ENCODE results near the gene CDKL1.

Gene CDKL1

GRCh38 chr14:50396631-50397389 is at the start of gene CDKL1:
Gene CDKL1 (minus strand): TSS chr14:50396881. CDS start chr14:50395868, 1,013 bp downstream.
- peaks cover 14% of the 10 kb centered on the region for H3K4me1 Mint-ChIP-seq
- H3K9me3 Mint-ChIP-seq: no peaks in the 10 kb centered on the region
- DNase-seq (ENCODE audit: low spot score in 2 of 2) (peak; percentile 32 to 69), ATAC-seq (peak; percentile 84)
- peak within 1 kb of the TSS; percentile 69 for H3K27ac Mint-ChIP-seq
- H3K4me3 Mint-ChIP-seq: peak within 1 kb of the TSS; percentile 71
- no peaks in the 10 kb centered on the region for H3K36me3 Mint-ChIP-seq

GRCh38 chr14:50434528-50434927 is 37.8 kb upstream of the CDKL1 start:
- Mint-ChIP-seq H3K9me3 (peaks cover 3% of the 10 kb centered on the region), H3K27ac (no peak overlapping the region), H3K4me1 (no peaks in the 10 kb centered on the region), H3K36me3 (peaks cover 60% of the 10 kb centered on the region), H3K4me3 (no peak overlapping the region)
- DNase-seq (ENCODE audit: low spot score in 2 of 2) (no peak), ATAC-seq (no peak)

- no peak for DNase-seq (ENCODE audit: low spot score in 2 of 2)
- Mint-ChIP-seq H3K9me3 (peaks cover under 1% of the 10 kb centered on the region), H3K36me3 (peaks cover 61% of the 10 kb centered on the region), H3K27ac (no peak overlapping the region), H3K4me1 (no peaks in the 10 kb centered on the region), H3K4me3 (no peak overlapping the region)
- no peak for ATAC-seq
These were observed 35.5 kb upstream of the CDKL1 start for GRCh38 chr14:50432131-50432530.

- no peak overlapping the region for H3K4me3 Mint-ChIP-seq
- H3K36me3 Mint-ChIP-seq: peaks cover 72% of the 10 kb centered on the region
- no peaks in the 10 kb centered on the region for H3K4me1 Mint-ChIP-seq
- DNase-seq (ENCODE audit: low spot score in 2 of 2) (no peak), ATAC-seq (no peak)
- no peaks in the 10 kb centered on the region for H3K9me3 Mint-ChIP-seq
- no peak overlapping the region for H3K27ac Mint-ChIP-seq
These were observed 29.1 kb upstream of the CDKL1 start for GRCh38 chr14:50425816-50426215.

GRCh38 chr14:50425105-50425504 is 28.4 kb upstream of the CDKL1 start:
- H3K36me3 Mint-ChIP-seq: peaks cover 79% of the 10 kb centered on the region
- no peaks in the 10 kb centered on the region for H3K9me3 Mint-ChIP-seq
- no peaks in the 10 kb centered on the region for H3K4me1 Mint-ChIP-seq
- no peak overlapping the region for H3K4me3 Mint-ChIP-seq
- no peak for DNase-seq (ENCODE audit: low spot score in 2 of 2)
- H3K27ac Mint-ChIP-seq: no peak overlapping the region
- ATAC-seq: no peak

GRCh38 chr14:50423529-50423928 is 26.8 kb upstream of the CDKL1 start:
- DNase-seq (ENCODE audit: low spot score in 2 of 2) (no peak), ATAC-seq (no peak)
- H3K4me3 Mint-ChIP-seq: no peak overlapping the region
- no peak overlapping the region for H3K27ac Mint-ChIP-seq
- H3K9me3 Mint-ChIP-seq: no peaks in the 10 kb centered on the region
- no peaks in the 10 kb centered on the region for H3K4me1 Mint-ChIP-seq
- H3K36me3 Mint-ChIP-seq: peaks cover 83% of the 10 kb centered on the region

GRCh38 chr14:50421499-50421898 is 24.8 kb upstream of the CDKL1 start:
- no peaks in the 10 kb centered on the region for H3K4me1 Mint-ChIP-seq
- ATAC-seq: no peak
- no peak overlapping the region for H3K4me3 Mint-ChIP-seq
- H3K27ac Mint-ChIP-seq: no peak overlapping the region
- H3K36me3 Mint-ChIP-seq: peaks cover 84% of the 10 kb centered on the region
- DNase-seq (ENCODE audit: low spot score in 2 of 2): no peak
- no peaks in the 10 kb centered on the region for H3K9me3 Mint-ChIP-seq

GRCh38 chr14:50417853-50418252 is 21.2 kb upstream of the CDKL1 start:
- H3K4me3 Mint-ChIP-seq: no peak overlapping the region
- peaks cover 2% of the 10 kb centered on the region for H3K9me3 Mint-ChIP-seq
- no peak for ATAC-seq
- peaks cover 61% of the 10 kb centered on the region for H3K36me3 Mint-ChIP-seq
- no peak overlapping the region for H3K27ac Mint-ChIP-seq
- no peaks in the 10 kb centered on the region for H3K4me1 Mint-ChIP-seq
- DNase-seq (ENCODE audit: low spot score in 2 of 2): no peak

- H3K9me3 Mint-ChIP-seq: peaks cover 7% of the 10 kb centered on the region
- H3K27ac Mint-ChIP-seq: no peak overlapping the region
- no peak for DNase-seq (ENCODE audit: low spot score in 2 of 2)
- H3K36me3 Mint-ChIP-seq: no peaks in the 10 kb centered on the region
- H3K4me1 Mint-ChIP-seq: no peaks in the 10 kb centered on the region
- H3K4me3 Mint-ChIP-seq: no peak overlapping the region
- ATAC-seq: no peak
These were observed 14.2 kb upstream of the CDKL1 start for GRCh38 chr14:50410921-50411320.

GRCh38 chr14:50410071-50410470 is 13.4 kb upstream of the CDKL1 start:
- no peak overlapping the region for H3K27ac Mint-ChIP-seq
- no peaks in the 10 kb centered on the region for H3K36me3 Mint-ChIP-seq
- H3K9me3 Mint-ChIP-seq: peaks cover 7% of the 10 kb centered on the region
- no peak overlapping the region for H3K4me3 Mint-ChIP-seq
- DNase-seq (ENCODE audit: low spot score in 2 of 2): no peak
- no peak for ATAC-seq
- no peaks in the 10 kb centered on the region for H3K4me1 Mint-ChIP-seq

GRCh38 chr14:50407111-50407812 is 10.6 kb upstream of the CDKL1 start:
- Mint-ChIP-seq H3K4me3 (no peak overlapping the region), H3K4me1 (no peaks in the 10 kb centered on the region), H3K9me3 (peaks cover 4% of the 10 kb centered on the region), H3K27ac (no peak overlapping the region), H3K36me3 (no peaks in the 10 kb centered on the region)
- ATAC-seq: no peak
- no peak for DNase-seq (ENCODE audit: low spot score in 2 of 2)

- H3K36me3 Mint-ChIP-seq: no peaks in the 10 kb centered on the region
- no peak overlapping the region for H3K27ac Mint-ChIP-seq
- no peaks in the 10 kb centered on the region for H3K4me1 Mint-ChIP-seq
- ATAC-seq (no peak), DNase-seq (ENCODE audit: low spot score in 2 of 2) (no peak)
- H3K4me3 Mint-ChIP-seq: no peak overlapping the region
- H3K9me3 Mint-ChIP-seq: peaks cover 4% of the 10 kb centered on the region
These were observed 6.7 kb upstream of the CDKL1 start for GRCh38 chr14:50403419-50403818.

- no peak overlapping the region for H3K4me3 Mint-ChIP-seq
- peak overlapping the region; percentile 71 for H3K27ac Mint-ChIP-seq
- H3K9me3 Mint-ChIP-seq: peaks cover 4% of the 10 kb centered on the region
- H3K4me1 Mint-ChIP-seq: no peaks in the 10 kb centered on the region
- ATAC-seq (no peak), DNase-seq (ENCODE audit: low spot score in 2 of 2) (no peak)
- no peaks in the 10 kb centered on the region for H3K36me3 Mint-ChIP-seq
These were observed 6.3 kb upstream of the CDKL1 start for GRCh38 chr14:50402965-50403364.

- DNase-seq (ENCODE audit: low spot score in 2 of 2) (no peak), ATAC-seq (no peak)
- H3K4me3 Mint-ChIP-seq: no peak overlapping the region
- H3K27ac Mint-ChIP-seq: no peak overlapping the region
- peaks cover 14% of the 10 kb centered on the region for H3K4me1 Mint-ChIP-seq
- no peaks in the 10 kb centered on the region for H3K9me3 Mint-ChIP-seq
- no peaks in the 10 kb centered on the region for H3K36me3 Mint-ChIP-seq
These were observed 3.8 kb upstream of the CDKL1 start for GRCh38 chr14:50400461-50400860.

GRCh38 chr14:50399251-50400032 is 2.8 kb upstream of the CDKL1 start:
- no peaks in the 10 kb centered on the region for H3K9me3 Mint-ChIP-seq
- DNase-seq (ENCODE audit: low spot score in 2 of 2): no peak
- ATAC-seq: no peak
- H3K4me1 Mint-ChIP-seq: peaks cover 14% of the 10 kb centered on the region
- no peaks in the 10 kb centered on the region for H3K36me3 Mint-ChIP-seq
- no peak overlapping the region for H3K4me3 Mint-ChIP-seq
- H3K27ac Mint-ChIP-seq: no peak overlapping the region

Data from stimulated activated effector memory CD8-positive, alpha-beta T cell treated with anti-CD3 and anti-CD28 coated beads, Interleukin-12 subunit alpha, Interleukin-12 subunit beta, amount 100 ng/mL, for 72 hours (primary cell).